Adipose tissue (tissue), 3 donors: ENCODE data around the gene TMEM50A. TPM values are rescaled to one million over a fixed set of nuclear protein-coding genes. Genes with fewer than 3 reads are reported as not detected.

Source experiments
- polyA plus RNA-seq, 3 donors: library from polyadenylated mRNA; stranded (reverse); fragments of 200-250 nt; gene quantifications; one replicate each; pipeline ENCODE4 v1.2.3, GENCODE V29; 2013
- donor health status: healthy with polysubstance abuse.
- donor health status: Bipolar disorder and iron deficiency.
- donor health status: healthy.

TMEM50A gene
- polyA plus RNA-seq, 3 donors, result 33.3 to 87.3 (median 79.2) TPM

Other genes starting within 250 kb of the TMEM50A start
- 10 to 100 TPM; 43.3 to 98.3 (median 45.5) TPM for gene SYF2, start 105.8 kb upstream of the TMEM50A start, polyA plus RNA-seq
- 10 to 100 TPM; 39.4 to 87.5 (median 46.0) TPM for gene RSRP1, start 90.9 kb upstream of the TMEM50A start, polyA plus RNA-seq
- gene RHD, start 65.8 kb upstream of the TMEM50A start, polyA plus RNA-seq, result not detected
- gene RHCE, start 82.5 kb downstream of the TMEM50A start, polyA plus RNA-seq, result under 1 TPM in 2 of 3 donors, not detected in 1; 0.10 to 0.30 TPM
- gene MACO1, start 92.6 kb downstream of the TMEM50A start, polyA plus RNA-seq, result 10 to 100 TPM in 1 of 3 donors, 1 to 10 TPM in 2; 3.8 to 16.7 (median 6.4) TPM
- 10 to 100 TPM; 11.3 to 22.8 (median 12.7) TPM for gene LDLRAP1, start 205.3 kb downstream of the TMEM50A start, polyA plus RNA-seq